Lower leg skin (tissue), 3 donors: ENCODE results near the gene ANO10.

ENCODE experiments used
- POLR2A ChIP-seq, 2 donors: fragments of 450-650 bp; IDR thresholded peaks; one replicate each; pipeline ENCODE4 v1.6.1; 2016 to 2017; ENCODE audit warnings: antibody characterized with exemption in 2 of 2, mild to moderate bottlenecking in 1 of 2, moderate library complexity in 1 of 2
- TF ChIP-seq, protein P1 (sequence below), 3 donors: fragments of 450-650 bp; IDR thresholded peaks; one replicate each; pipeline ENCODE4 v1.5.1; 2016; ENCODE audit warnings: antibody characterized with exemption in 3 of 3, mild to moderate bottlenecking in 3 of 3, moderate library complexity in 2 of 3

DNA sequence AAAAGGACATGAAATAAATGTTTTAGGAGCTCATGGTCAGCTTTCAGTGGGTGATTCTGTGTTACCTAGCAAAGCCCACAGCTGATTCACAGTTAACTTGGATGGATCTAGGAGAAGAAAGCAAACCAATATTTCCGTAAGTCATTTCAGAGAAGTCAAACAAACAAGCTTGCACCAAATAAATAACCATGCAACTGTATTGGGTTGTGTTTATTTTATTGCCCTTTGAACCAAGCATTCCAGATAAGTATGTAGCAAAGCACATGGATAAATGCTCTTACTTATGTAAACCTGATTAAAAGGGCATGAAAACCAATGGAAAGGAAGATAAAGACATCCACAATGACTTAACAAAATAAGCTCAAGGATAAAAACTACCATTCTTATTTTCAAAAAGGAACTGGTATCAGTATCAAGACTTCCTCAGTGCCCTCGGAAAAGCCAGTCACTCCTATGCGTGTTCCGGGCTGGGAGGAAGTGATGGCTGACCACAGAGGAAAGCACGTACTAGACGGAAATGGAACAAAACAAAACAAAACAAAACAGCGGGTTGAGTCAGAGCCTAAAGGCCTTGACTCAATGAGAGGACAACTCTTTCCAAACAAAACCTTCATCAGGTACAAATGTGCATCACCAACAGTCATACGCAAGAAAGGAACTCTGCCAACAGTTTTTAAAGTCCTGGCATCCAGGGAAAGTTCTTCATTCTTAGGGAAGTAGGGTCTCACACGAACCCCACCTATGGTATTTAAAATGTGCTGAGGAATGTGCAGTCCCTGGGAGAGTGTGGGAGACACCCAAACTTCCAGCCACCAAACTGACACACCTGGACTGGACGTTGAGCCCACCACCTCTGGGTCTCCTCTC is 232.2 kb downstream of the ANO10 start:
- TF ChIP-seq, protein P1, sequence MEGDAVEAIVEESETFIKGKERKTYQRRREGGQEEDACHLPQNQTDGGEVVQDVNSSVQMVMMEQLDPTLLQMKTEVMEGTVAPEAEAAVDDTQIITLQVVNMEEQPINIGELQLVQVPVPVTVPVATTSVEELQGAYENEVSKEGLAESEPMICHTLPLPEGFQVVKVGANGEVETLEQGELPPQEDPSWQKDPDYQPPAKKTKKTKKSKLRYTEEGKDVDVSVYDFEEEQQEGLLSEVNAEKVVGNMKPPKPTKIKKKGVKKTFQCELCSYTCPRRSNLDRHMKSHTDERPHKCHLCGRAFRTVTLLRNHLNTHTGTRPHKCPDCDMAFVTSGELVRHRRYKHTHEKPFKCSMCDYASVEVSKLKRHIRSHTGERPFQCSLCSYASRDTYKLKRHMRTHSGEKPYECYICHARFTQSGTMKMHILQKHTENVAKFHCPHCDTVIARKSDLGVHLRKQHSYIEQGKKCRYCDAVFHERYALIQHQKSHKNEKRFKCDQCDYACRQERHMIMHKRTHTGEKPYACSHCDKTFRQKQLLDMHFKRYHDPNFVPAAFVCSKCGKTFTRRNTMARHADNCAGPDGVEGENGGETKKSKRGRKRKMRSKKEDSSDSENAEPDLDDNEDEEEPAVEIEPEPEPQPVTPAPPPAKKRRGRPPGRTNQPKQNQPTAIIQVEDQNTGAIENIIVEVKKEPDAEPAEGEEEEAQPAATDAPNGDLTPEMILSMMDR (IDR thresholded peaks at IDR 0.05): no peak
- TF ChIP-seq POLR2A (IDR thresholded peaks at IDR 0.05): no peak
